Amygdala (tissue), 56 donors: ENCODE results near the gene RAPGEF2.
A peak's percentile ranks its signal among the peaks of the same experiment; 100 is the strongest.

Experiments used
- DNase-seq, 56 donors: peaks; one replicate each; lab custom pipeline; 2025; lab: John Stamatoyannopoulos, UW

The RAPGEF2 gene

GRCh38 chr4:159188646-159189045 is 85.8 kb downstream of the RAPGEF2 start:
- no peak for DNase-seq

GRCh38 chr4:159190651-159191050 is 87.8 kb downstream of the RAPGEF2 start:
- no peak for DNase-seq

GRCh38 chr4:159191989-159192388 is 89.1 kb downstream of the RAPGEF2 start:
- no peak for DNase-seq

- no peak for DNase-seq
Observed at GRCh38 chr4:159193046-159193620, 90.3 kb downstream of the RAPGEF2 start.

- DNase-seq: no peak
Observed at GRCh38 chr4:159195361-159195769, 92.5 kb downstream of the RAPGEF2 start.

- peak in 8 of 56 donors; percentile 7 to 23 (median 14) for DNase-seq
Observed at GRCh38 chr4:159197260-159197884, 94.5 kb downstream of the RAPGEF2 start.

GRCh38 chr4:159197885-159198269 is 95.0 kb downstream of the RAPGEF2 start:
- DNase-seq: no peak

- DNase-seq: no peak
Observed at GRCh38 chr4:159199826-159200225, 96.9 kb downstream of the RAPGEF2 start.

- DNase-seq: no peak
Observed at GRCh38 chr4:159201168-159201567, 98.3 kb downstream of the RAPGEF2 start.

GRCh38 chr4:159204566-159204965 is 101.7 kb downstream of the RAPGEF2 start:
- DNase-seq: no peak

- no peak for DNase-seq
Observed at GRCh38 chr4:159205466-159205865, 102.6 kb downstream of the RAPGEF2 start.

- peak in 1 of 56 donors; percentile 17 for DNase-seq
Observed at GRCh38 chr4:159206427-159206871, 103.6 kb downstream of the RAPGEF2 start.

- no peak for DNase-seq
Observed at GRCh38 chr4:159209249-159209648, 106.4 kb downstream of the RAPGEF2 start.

- no peak for DNase-seq
Observed at GRCh38 chr4:159210975-159211374, 108.1 kb downstream of the RAPGEF2 start.

- no peak for DNase-seq
Observed at GRCh38 chr4:159212675-159213293, 109.9 kb downstream of the RAPGEF2 start.

- DNase-seq: no peak
Observed at GRCh38 chr4:159216834-159217233, 114.0 kb downstream of the RAPGEF2 start.

- DNase-seq: no peak
Observed at GRCh38 chr4:159219862-159220261, 117.0 kb downstream of the RAPGEF2 start.

- no peak for DNase-seq
Observed at GRCh38 chr4:159220353-159220752, 117.5 kb downstream of the RAPGEF2 start.

- no peak for DNase-seq
Observed at GRCh38 chr4:159221280-159221679, 118.4 kb downstream of the RAPGEF2 start.

- DNase-seq: no peak
Observed at GRCh38 chr4:159222043-159222552, 119.2 kb downstream of the RAPGEF2 start.

- no peak for DNase-seq
Observed at GRCh38 chr4:159224408-159224807, 121.5 kb downstream of the RAPGEF2 start.

GRCh38 chr4:159227378-159227777 is 124.5 kb downstream of the RAPGEF2 start:
- no peak for DNase-seq
